HUDEP-2 (cell line): Measurements from ENCODE around the gene ATL3.
A peak's percentile ranks its signal among the peaks of the same experiment; 100 is the strongest.
"Not testable (repeated sequence)": the region's sequence is repeated elsewhere in the genome, so short reads cannot be mapped to it uniquely, and the experiment has no call there.

Source experiments
- DNase-seq, 76 experiments: peaks; one replicate each; lab custom pipeline; 2025; ENCODE audit not compliant: unreplicated experiment in 76 of 76; lab: John Stamatoyannopoulos, UW

The ATL3 gene

GRCh38 chr11:63598556-63598955, 72.6 kb downstream of the ATL3 start:
- no peak for DNase-seq

- DNase-seq, result no peak
Measured at GRCh38 chr11:63595296-63595695, 75.9 kb downstream of the ATL3 start.

GRCh38 chr11:63592975-63593395, 78.2 kb downstream of the ATL3 start:
- DNase-seq, result peak in 10 of 76 experiments; percentile 1 to 26 (median 11)

- DNase-seq, result no peak
Measured at GRCh38 chr11:63590024-63590788, 81.0 kb downstream of the ATL3 start.

GRCh38 chr11:63589000-63589399, 82.2 kb downstream of the ATL3 start:
- DNase-seq, result no peak

- DNase-seq, result no peak
Measured at GRCh38 chr11:63586451-63587166, 84.6 kb downstream of the ATL3 start.

GRCh38 chr11:63583357-63583677, 87.9 kb downstream of the ATL3 start:
- no peak for DNase-seq

GRCh38 chr11:63581224-63581623, 90.0 kb downstream of the ATL3 start:
- not testable (repeated sequence) for DNase-seq

GRCh38 chr11:63578882-63579281, 92.3 kb downstream of the ATL3 start:
- not testable (repeated sequence) for DNase-seq

- no peak for DNase-seq
Measured at GRCh38 chr11:63574856-63575602, 96.1 kb downstream of the ATL3 start.
